ENCODE measurements around the gene LHX5. TPM values are rescaled to one million over a fixed set of nuclear protein-coding genes. Genes with fewer than 3 reads are reported as not detected.

The LHX5 gene
- total RNA-seq, 2 donors from 2014 or later = 0.18 TPM; not detected in 1

DNA sequence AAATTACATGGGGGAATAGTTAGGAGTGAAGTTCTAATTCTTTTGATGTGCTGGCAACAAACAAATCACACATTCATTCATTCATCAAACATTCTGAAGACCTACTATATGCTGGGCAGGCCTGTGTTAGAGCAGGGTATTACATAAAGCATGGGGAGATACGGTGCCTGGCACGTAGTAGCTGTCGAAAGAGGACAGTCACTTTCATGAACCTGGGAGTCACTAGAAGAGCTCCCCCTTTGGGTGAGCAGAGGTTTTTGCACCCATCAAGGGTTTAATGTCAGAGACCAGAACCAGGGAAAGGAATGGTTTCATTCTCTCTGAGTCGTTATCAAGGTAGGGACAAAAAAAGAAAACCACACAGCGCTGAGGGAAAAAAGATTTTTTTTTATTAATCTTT, 10.0 kb downstream of the LHX5 start:
- Mint-ChIP-seq H3K27me3 (ENCODE audit: insufficient read depth) (peaks cover 90% of the 10 kb centered on the region), H3K9me3 (no peaks in the 10 kb centered on the region), H3K36me3 (ENCODE audit: low read depth) (no peaks in the 10 kb centered on the region), H3K27ac (no peak overlapping the region), H3K4me3 (no peak overlapping the region), H3K4me1 (peaks cover 15% of the 10 kb centered on the region)
- peaks cover 90% of the 10 kb centered on the region for H3K27me3 ChIP-seq (ENCODE audit: control insufficient read depth, insufficient read depth, low read length, poor library complexity, severe bottlenecking)
- no peaks in the 10 kb centered on the region for H3K9me3 ChIP-seq (ENCODE audit: control insufficient read depth, low read length)
- TF ChIP-seq, protein P1, sequence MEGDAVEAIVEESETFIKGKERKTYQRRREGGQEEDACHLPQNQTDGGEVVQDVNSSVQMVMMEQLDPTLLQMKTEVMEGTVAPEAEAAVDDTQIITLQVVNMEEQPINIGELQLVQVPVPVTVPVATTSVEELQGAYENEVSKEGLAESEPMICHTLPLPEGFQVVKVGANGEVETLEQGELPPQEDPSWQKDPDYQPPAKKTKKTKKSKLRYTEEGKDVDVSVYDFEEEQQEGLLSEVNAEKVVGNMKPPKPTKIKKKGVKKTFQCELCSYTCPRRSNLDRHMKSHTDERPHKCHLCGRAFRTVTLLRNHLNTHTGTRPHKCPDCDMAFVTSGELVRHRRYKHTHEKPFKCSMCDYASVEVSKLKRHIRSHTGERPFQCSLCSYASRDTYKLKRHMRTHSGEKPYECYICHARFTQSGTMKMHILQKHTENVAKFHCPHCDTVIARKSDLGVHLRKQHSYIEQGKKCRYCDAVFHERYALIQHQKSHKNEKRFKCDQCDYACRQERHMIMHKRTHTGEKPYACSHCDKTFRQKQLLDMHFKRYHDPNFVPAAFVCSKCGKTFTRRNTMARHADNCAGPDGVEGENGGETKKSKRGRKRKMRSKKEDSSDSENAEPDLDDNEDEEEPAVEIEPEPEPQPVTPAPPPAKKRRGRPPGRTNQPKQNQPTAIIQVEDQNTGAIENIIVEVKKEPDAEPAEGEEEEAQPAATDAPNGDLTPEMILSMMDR (conservative IDR thresholded peaks at IDR 0.05) = peak; percentile 79
- no peak overlapping the region for H3K27ac ChIP-seq (ENCODE audit: low read depth, low read length)
- H3K36me3 ChIP-seq (ENCODE audit: control insufficient read depth, insufficient read depth, low read length) = no peaks in the 10 kb centered on the region
- WGBS, 2 experiments (ENCODE audit: insufficient coverage in 1 of 2, insufficient read length in 1 of 2) = 17 to 32% methylated on average over 3 to 4 of the region's 5 CpGs
- peak; percentile 76 for DNase-seq
- no peaks in the 10 kb centered on the region for H3K4me1 ChIP-seq (ENCODE audit: control insufficient read depth, insufficient read depth, low read length)
- no peak overlapping the region for H3K4me3 ChIP-seq (ENCODE audit: low read length)
- H3K9ac ChIP-seq (ENCODE audit: extremely low read depth, low read length, poor library complexity, severe bottlenecking) = no peak overlapping the region

DNA sequence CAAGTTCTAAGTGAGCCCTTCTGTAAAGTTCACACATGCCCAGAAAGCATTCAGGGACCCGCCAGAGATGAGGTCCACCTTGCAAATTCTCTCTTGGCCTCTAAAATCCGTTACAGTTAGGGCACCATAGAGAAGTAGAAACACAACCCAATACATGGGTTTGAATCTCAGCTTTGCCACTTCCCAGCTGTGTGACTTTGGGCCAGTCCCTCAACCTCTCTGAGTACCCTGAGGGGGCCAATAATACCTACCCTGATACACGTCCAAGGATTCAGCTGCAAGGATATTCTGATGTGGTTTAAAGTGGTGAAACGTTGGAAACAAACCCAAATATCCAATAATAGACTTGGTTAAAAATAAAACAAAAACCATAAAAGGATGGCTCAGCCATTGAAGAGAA, 11.7 kb downstream of the LHX5 start:
- no peak for DNase-seq
- Mint-ChIP-seq H3K4me1 (peaks cover 19% of the 10 kb centered on the region), H3K27me3 (ENCODE audit: insufficient read depth) (peaks cover 75% of the 10 kb centered on the region), H3K4me3 (no peak overlapping the region), H3K36me3 (ENCODE audit: low read depth) (no peaks in the 10 kb centered on the region), H3K9me3 (no peaks in the 10 kb centered on the region), H3K27ac (no peak overlapping the region)
- 63 to 76% methylated on average over 1 to 2 of the region's 4 CpGs for WGBS, 2 experiments (ENCODE audit: insufficient coverage in 1 of 2, insufficient read length in 1 of 2)
- Histone ChIP-seq H3K27me3 (ENCODE audit: control insufficient read depth, insufficient read depth, low read length, poor library complexity, severe bottlenecking) (peaks cover 73% of the 10 kb centered on the region), H3K4me1 (ENCODE audit: control insufficient read depth, insufficient read depth, low read length) (no peaks in the 10 kb centered on the region), H3K9ac (ENCODE audit: extremely low read depth, low read length, poor library complexity, severe bottlenecking) (no peak overlapping the region), H3K36me3 (ENCODE audit: control insufficient read depth, insufficient read depth, low read length) (no peaks in the 10 kb centered on the region), H3K9me3 (ENCODE audit: control insufficient read depth, low read length) (no peaks in the 10 kb centered on the region), H3K4me3 (ENCODE audit: low read length) (no peak overlapping the region), H3K27ac (ENCODE audit: low read depth, low read length) (no peak overlapping the region)
- TF ChIP-seq, protein P1 (conservative IDR thresholded peaks at IDR 0.05) = no peak

GRCh38 chr12:113457710-113458109, 14.0 kb downstream of the LHX5 start:
- TF ChIP-seq, protein P1 (conservative IDR thresholded peaks at IDR 0.05) = no peak
- 85 to 100% methylated on average over 2 to 4 of the region's 4 CpGs for WGBS, 2 experiments (ENCODE audit: insufficient coverage in 1 of 2, insufficient read length in 1 of 2)
- H3K9me3 Mint-ChIP-seq = no peaks in the 10 kb centered on the region
- Histone ChIP-seq H3K4me3 (ENCODE audit: low read length) (no peak overlapping the region), H3K9me3 (ENCODE audit: control insufficient read depth, low read length) (no peaks in the 10 kb centered on the region), H3K9ac (ENCODE audit: extremely low read depth, low read length, poor library complexity, severe bottlenecking) (no peak overlapping the region), H3K27ac (ENCODE audit: low read depth, low read length) (no peak overlapping the region), H3K27me3 (ENCODE audit: control insufficient read depth, insufficient read depth, low read length, poor library complexity, severe bottlenecking) (peaks cover 51% of the 10 kb centered on the region), H3K4me1 (ENCODE audit: control insufficient read depth, insufficient read depth, low read length) (no peaks in the 10 kb centered on the region), H3K36me3 (ENCODE audit: control insufficient read depth, insufficient read depth, low read length) (no peaks in the 10 kb centered on the region)
- no peaks in the 10 kb centered on the region for H3K36me3 Mint-ChIP-seq (ENCODE audit: low read depth)
- peaks cover 52% of the 10 kb centered on the region for H3K27me3 Mint-ChIP-seq (ENCODE audit: insufficient read depth)
- no peak for DNase-seq
- H3K4me3 Mint-ChIP-seq = no peak overlapping the region
- H3K4me1 Mint-ChIP-seq = peaks cover 16% of the 10 kb centered on the region
- H3K27ac Mint-ChIP-seq = no peak overlapping the region

Data from endodermal cell (in vitro differentiated cells).